Stimulated activated CD4-positive, alpha-beta T cell treated with anti-CD3 and anti-CD28 coated beads, Interleukin-15, amount 100 ng/mL, for 1 hour (primary cell): ENCODE results near the gene DLL1.

Experiments used
- DNase-seq, 2 donors: peaks; one replicate each; pipeline ENCODE4 v3.0.0-alpha.2; 2020; ENCODE audit warnings: low read depth in 1 of 2, low spot score in 1 of 2

DLL1 gene

GRCh38 chr6:170253226-170253909 lies 37.5 kb downstream of the DLL1 start:
- no peak for DNase-seq

DNA sequence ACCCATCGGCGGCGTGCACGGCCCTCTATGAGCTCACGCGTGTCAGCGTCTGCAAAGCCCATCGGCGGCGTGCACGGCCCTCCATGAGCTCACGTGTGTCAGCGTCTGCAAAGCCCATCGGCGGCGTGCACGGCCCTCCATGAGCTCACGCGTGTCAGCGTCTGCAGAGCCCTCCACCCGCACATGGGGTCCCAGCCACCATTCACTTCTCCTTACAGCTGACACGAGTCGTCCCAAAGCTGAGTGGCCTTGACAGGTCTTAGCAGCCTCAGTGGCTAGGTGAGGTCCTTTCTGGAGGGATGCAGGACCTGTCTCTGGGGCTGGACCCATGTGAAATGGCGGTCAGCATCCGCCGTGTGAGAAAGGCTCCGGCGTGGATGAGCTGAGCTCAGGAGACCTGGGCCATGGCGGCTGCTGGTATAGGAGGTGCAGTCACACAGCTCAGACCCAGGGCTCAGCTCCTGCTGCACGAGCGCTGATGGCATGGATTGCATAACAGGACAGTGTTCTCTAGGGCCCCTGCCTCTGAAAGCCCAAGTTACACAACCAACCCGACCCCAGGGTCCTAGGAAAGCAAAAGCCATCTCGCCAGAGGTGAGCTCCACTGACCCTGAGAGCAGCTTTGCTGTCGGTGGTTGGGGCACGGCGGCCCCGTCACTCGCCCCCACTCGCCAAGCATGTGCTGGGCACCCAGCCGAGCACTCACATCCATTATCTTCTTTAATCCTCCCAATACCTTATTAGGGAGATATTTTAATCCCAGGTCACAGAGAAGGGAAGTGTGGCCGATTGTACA lies 38.9 kb downstream of the DLL1 start:
- no peak for DNase-seq

GRCh38 chr6:170250981-170251775 lies 39.7 kb downstream of the DLL1 start:
- DNase-seq, result no peak

GRCh38 chr6:170250455-170250854 lies 40.4 kb downstream of the DLL1 start:
- no peak for DNase-seq

DNA sequence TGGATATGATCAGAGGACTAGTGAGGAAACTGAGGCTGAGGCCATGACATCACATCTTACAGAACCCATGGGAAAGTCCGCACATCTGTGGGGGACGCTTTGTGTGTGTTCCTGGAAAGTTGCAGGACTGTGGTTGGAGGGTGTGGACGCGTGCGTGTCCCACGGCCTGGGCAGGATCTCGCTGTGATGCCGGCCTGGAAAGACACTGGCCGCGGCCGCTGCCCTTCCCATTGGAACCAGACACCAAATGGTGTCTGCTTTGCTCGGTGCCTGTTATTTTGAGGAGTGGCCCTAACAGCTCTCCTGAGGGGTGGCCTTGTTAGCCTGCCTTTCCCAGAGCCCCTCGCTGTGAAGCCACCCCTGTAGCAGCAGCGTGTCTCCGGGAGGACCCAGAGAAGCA lies 41.1 kb downstream of the DLL1 start:
- DNase-seq, result no peak

DNA sequence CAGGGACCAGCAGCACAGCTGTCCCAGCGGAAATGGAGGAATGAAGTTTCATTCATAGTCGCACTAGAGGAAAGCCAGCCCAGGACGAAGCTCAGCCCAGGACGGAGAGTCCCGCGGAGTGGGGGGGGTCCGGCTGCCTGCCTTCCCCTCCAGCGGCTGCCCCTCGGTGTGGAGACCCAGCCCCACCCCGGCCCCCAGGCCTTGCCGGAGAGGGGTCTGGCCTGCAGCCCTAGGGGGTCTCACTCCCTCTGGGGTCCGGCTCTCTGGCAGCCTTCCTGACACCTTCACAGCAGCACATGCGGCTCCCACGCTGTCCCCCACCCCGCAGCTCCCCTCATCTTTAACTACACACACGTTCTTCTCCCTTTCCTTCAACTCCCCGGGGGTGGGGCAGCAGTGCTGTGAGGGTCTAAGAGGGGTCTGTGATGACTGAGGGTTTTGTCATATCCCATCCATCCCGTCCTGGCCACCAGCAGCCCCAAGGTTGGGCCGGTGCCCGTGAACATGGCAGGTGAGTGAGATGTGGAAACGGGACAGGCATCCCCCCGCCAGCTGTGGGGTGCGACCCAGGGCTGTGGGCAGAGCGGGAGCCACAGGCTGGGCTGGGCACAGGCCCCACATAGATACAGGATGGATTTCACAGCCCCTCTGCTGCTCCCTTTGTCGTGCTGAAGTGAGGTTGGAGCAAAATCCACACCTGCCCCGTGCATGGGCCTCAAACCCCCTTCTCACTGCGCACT lies 41.8 kb downstream of the DLL1 start:
- no peak for DNase-seq

- no peak for DNase-seq
Observed at GRCh38 chr6:170248111-170248805, 42.6 kb downstream of the DLL1 start.

DNA sequence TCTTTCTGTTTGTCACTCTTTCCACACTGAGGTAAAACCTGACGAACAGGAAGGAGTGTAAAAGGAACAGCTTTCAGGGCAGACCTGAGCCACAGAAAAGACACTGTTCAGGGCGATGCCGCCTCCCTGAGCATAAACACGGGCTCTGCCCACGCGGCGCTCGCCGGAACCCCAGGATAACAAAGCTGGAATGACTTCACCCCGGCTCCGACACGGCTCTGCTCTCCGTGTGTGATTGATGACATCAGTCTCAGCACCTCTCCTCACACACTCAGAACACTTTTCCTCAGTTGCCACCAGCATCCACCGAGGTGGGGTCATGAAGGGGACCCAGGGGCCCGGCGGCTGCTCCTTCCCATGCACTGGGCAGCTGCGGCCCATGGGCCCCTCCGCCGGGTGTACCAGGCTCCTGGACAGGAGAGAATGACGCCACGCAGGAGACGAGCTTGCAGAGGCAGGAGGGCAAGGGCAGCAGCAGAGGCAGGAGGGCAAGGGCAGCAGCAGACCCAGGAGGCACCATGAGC lies 43.6 kb downstream of the DLL1 start:
- DNase-seq, result no peak

- DNase-seq, result no peak
Observed at GRCh38 chr6:170245475-170245992, 45.3 kb downstream of the DLL1 start.

- DNase-seq, result no peak
Observed at GRCh38 chr6:170244721-170245474, 46.0 kb downstream of the DLL1 start.

DNA sequence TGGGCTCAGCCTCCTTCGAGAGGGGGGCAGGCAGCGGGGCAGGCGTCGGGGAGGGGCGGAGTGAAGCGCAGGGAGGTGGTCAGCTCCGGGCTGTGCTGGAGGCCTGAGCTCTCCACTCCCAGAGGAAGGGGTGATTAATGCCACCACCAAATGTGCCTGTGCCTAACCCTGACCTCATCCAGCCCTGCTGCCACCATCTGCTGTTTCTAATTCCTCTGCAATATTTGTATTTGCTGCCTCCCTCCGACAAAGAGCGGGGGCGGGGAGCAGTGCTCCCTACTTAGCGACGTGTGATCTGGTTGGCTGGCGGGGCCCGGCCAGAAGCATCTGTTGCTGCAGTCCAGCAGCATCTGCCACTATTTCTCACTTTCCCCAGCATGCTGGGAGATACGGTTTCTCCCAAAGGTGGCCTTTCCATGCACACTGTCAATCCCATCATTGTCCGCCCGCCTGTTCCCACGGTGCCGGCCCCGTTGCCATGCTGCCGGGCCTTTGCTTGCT lies 47.0 kb downstream of the DLL1 start:
- no peak for DNase-seq

DNA sequence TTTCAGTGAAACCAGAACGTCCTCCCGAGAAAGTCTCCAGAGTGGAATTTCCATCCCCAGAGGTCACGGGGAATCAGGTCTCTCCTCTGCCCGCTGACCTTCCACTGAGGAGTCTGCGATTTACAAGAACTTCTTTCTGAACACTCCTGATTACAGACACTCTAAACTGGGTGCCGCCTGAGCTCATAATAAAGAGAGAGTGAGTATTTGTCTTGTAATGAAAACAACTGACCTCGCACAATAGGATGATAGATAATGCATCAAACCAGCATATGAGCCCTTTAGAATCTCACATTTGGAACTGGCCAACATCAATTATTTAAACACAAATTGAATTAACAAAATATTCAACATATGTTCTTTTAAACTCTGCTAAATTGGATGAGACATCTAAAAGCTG lies 47.5 kb downstream of the DLL1 start:
- DNase-seq, result no peak

DNA sequence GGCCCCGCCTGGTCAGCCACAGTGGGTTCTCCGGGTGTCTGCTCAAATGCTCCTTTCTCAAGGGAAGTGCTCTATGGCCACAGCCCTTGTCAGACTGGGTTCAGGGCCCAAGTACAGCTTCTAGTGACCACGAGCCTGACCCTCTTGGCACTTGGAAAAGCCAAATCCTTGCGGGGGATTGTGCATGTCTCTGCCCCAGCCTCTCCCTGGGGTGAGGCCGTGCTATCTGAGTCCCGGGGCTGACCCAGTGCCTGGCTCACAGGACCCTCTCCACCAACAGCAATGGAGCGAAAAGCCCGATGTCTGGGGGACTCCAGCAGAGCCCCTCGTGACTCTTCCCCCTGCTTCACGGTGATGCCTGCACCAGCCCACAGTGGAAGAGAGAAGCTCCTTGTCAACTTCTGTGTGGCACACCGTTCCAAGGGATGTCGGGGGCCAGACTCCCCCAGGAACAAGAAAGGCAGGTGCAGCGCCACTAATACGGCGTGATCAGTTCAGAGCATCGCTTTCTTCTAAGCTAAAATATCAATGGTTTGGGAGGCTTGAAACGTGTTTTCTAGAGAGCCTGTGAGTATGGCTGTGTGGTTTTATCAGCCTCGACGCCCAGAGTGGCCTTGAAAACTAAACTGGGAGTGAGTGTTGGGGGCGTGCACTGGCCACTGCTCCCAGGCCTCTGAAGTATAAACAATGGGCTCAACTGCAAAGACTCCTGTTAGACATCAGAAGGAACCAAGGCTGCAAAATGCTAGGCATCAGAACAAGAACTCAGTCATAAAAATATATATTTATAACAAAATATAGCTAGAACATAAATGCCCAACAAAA lies 51.9 kb downstream of the DLL1 start:
- no peak for DNase-seq

DNA sequence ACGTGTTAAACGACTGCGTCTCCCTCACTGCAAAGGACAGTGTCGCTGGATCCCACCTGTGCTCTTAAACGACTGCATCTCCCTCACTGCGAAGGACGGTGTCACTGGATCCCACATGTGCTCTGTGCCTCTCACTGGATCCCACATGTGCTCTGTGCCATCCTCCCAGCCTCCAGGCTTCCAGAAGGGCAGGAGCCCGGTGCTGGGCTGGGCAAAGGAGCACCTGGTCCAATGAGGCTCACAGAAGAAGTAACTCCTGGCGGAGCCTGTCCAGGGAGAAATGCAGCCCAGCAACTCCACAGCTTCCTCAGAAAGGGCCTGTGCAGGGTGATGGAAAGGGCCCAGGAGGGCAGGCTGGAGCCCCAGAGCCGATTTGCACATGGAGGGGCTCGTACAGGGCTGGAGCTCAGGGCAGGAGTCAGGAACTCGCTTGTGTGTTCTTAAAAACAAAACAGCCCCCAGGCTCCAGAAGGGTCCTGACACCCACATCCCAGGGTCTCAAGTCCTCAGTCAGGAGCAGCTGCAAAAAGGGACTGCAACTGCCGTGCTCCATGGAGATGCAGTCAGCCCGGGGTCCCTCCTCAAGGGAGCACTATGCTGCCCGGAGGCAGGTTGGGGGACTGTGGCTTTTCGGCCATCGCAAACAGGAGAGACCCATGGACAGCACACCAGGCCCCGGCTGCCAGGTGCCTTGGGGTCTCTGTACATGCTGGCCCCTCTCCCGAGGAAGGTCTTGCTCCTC lies 52.7 kb downstream of the DLL1 start:
- DNase-seq, result no peak

- DNase-seq, result no peak
Observed at GRCh38 chr6:170236131-170236836, 54.6 kb downstream of the DLL1 start.

GRCh38 chr6:170235391-170236125 lies 55.3 kb downstream of the DLL1 start:
- no peak for DNase-seq
